Right lobe of liver (tissue), 6 donors: Measurements from ENCODE around the gene KIF2A. TPM values are rescaled to one million over a fixed set of nuclear protein-coding genes. Genes with fewer than 3 reads are reported as not detected.

Experiments
- ATAC-seq, 4 donors: fragments of 200-7000 bp; cut with Tn5 transposase; one replicate each; pipeline ENCODE4 v1.9.1; 2020; ENCODE audit warnings: mild to moderate bottlenecking in 4 of 4, moderate library complexity in 4 of 4
- DNase-seq, 3 donors: peaks; one replicate each; pipeline ENCODE4 v3.0.0-alpha.2; 2020
- H3K27ac ChIP-seq, 3 donors: fragments of 200-600 bp; one replicate each; pipeline ENCODE4 v1.8.0; 2022
- H3K27me3 ChIP-seq, 2 donors: fragments of 200-600 bp; one replicate each; pipeline ENCODE4 v1.8.0; 2022
- H3K36me3 ChIP-seq, 4 donors: fragments of 200-600 bp; sonication (generic) in 1 of 4; one replicate each; pipeline versions ENCODE4 v1.5.1 to v1.8.0; 2017 to 2022; ENCODE audit warnings: control low read depth in 1 of 4
- H3K4me1 ChIP-seq, 4 donors: fragments of 200-600 bp; sonication (generic) in 1 of 4; one replicate each; pipeline versions ENCODE4 v1.5.1 to v1.8.0; 2017 to 2022; ENCODE audit warnings: control low read depth in 1 of 4
- H3K4me3 ChIP-seq, 3 donors: fragments of 200-600 bp; one replicate each; pipeline ENCODE4 v1.8.0; 2022
- H3K9me3 ChIP-seq, 4 donors: fragments of 200-600 bp; sonication (generic) in 1 of 4; one replicate each; pipeline versions ENCODE4 v1.5.1 to v1.8.0; 2017 to 2022; ENCODE audit warnings: control low read depth in 1 of 4
- POLR2A ChIP-seq: fragments of 450-650 bp; IDR thresholded peaks from one replicate; pipeline ENCODE4 v1.6.1; 2017; ENCODE audit warnings: antibody characterized with exemption, mild to moderate bottlenecking
- WGBS: methylation state at CpG from one replicate; pipeline ENCODE4 v1.1.6; 2018; ENCODE audit warnings: low coverage, low lambda C conversion rate; ENCODE audit not compliant: insufficient coverage; ENCODE audit errors: missing lambda C conversion rate; 5-methylcytosine and 5-hydroxymethylcytosine counted together
- intact Hi-C, 2 donors: fragments of 100-400 bp; cut with DNase I; formaldehyde crosslinking; loops; one replicate each; pipeline versions ENCODE4 v1.11.2 to v1.14.1; 2022
- total RNA-seq, 6 experiments: library from RNA; depleted of rRNA in 2 of 6; stranded (reverse); fragments of >200 nt in 2 of 6; fragmentation: NEBNext Ultra II Directional in 3 of 6; extraction: Animal tissue kit (Norgen Biotek cat#: 25700) in 3 of 6; gene quantifications; one replicate each; pipeline versions ENCODE4 v1.1.0 to v1.2.4, GENCODE V29; 2016 to 2023
- TF ChIP-seq, protein P1 (sequence below), 4 donors: fragments of 200-600 bp in 3 of 4; fragments of 450-650 bp in 1 of 4; IDR thresholded peaks; one replicate each; pipeline versions ENCODE4 v1.5.1 to v1.8.0; 2016 to 2022; ENCODE audit warnings: antibody characterized with exemption in 4 of 4, mild to moderate bottlenecking in 2 of 4
- donor health status: DM: no; HTN: yes; CAD: no.
- donor health status: DM: no; HTN: no; CAD: no.
- donor health status: DM: no; HTN: no; CAD: no.
- donor health status: DM: no; HTN: yes; CAD: no.
- donor health status: DM: no; HTN: yes; CAD: no.

Gene KIF2A
- total RNA-seq, 6 experiments from 2014 or later: 4.9 to 10.2 (median 6.7) TPM

- TF ChIP-seq, protein P1, sequence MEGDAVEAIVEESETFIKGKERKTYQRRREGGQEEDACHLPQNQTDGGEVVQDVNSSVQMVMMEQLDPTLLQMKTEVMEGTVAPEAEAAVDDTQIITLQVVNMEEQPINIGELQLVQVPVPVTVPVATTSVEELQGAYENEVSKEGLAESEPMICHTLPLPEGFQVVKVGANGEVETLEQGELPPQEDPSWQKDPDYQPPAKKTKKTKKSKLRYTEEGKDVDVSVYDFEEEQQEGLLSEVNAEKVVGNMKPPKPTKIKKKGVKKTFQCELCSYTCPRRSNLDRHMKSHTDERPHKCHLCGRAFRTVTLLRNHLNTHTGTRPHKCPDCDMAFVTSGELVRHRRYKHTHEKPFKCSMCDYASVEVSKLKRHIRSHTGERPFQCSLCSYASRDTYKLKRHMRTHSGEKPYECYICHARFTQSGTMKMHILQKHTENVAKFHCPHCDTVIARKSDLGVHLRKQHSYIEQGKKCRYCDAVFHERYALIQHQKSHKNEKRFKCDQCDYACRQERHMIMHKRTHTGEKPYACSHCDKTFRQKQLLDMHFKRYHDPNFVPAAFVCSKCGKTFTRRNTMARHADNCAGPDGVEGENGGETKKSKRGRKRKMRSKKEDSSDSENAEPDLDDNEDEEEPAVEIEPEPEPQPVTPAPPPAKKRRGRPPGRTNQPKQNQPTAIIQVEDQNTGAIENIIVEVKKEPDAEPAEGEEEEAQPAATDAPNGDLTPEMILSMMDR (IDR thresholded peaks at IDR 0.05): no peak
- TF ChIP-seq POLR2A: no peak
- Histone ChIP-seq H3K4me3 (no peak overlapping the region), H3K36me3 (peaks cover 0 to 25% (median 4%) of the 10 kb centered on the region in 4 donors), H3K27ac (no peak overlapping the region), H3K9me3 (no peaks in the 10 kb centered on the region), H3K4me1 (no peaks in the 10 kb centered on the region), H3K27me3 (no peaks in the 10 kb centered on the region)
- intact Hi-C loops: no loop called here
- DNase-seq (no peak), ATAC-seq (no peak)
Observed at GRCh38 chr5:62375627-62376026, 69.6 kb downstream of the KIF2A start.

GRCh38 chr5:62376064-62376463, 70.1 kb downstream of the KIF2A start:
- DNase-seq (no peak), ATAC-seq (no peak)
- no peaks in the 10 kb centered on the region for H3K9me3 ChIP-seq
- no peak for TF ChIP-seq POLR2A
- TF ChIP-seq, protein P1 (IDR thresholded peaks at IDR 0.05): no peak
- intact Hi-C loops: no loop called here
- H3K27ac ChIP-seq: no peak overlapping the region
- WGBS: 86% methylated on average over 3 of the region's 3 CpGs
- H3K4me1 ChIP-seq: no peaks in the 10 kb centered on the region
- no peaks in the 10 kb centered on the region for H3K27me3 ChIP-seq
- peaks cover 0 to 25% (median 4%) of the 10 kb centered on the region in 4 donors for H3K36me3 ChIP-seq
- H3K4me3 ChIP-seq: no peak overlapping the region

DNA sequence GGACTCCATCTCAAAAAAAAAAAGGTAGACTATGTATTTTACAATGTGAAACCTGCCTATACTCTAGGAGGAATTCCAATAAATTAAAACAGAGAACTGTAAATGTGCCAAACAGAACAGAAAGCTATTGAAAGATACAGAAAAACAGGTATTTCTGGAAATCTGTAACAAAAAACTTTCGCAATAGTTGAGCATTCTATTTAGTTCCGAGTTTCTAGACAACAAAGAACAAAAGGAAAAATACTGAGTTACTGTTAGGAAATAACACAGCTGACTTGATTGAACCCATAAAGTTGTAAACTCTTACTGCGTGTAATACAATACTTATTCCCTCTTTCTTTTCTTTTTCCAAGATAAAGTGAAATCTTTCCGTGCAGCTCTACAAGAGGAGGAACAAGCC, 79.1 kb downstream of the KIF2A start:
- ATAC-seq: no peak
- no peak for TF ChIP-seq POLR2A
- TF ChIP-seq, protein P1 (IDR thresholded peaks at IDR 0.05): no peak

DNA sequence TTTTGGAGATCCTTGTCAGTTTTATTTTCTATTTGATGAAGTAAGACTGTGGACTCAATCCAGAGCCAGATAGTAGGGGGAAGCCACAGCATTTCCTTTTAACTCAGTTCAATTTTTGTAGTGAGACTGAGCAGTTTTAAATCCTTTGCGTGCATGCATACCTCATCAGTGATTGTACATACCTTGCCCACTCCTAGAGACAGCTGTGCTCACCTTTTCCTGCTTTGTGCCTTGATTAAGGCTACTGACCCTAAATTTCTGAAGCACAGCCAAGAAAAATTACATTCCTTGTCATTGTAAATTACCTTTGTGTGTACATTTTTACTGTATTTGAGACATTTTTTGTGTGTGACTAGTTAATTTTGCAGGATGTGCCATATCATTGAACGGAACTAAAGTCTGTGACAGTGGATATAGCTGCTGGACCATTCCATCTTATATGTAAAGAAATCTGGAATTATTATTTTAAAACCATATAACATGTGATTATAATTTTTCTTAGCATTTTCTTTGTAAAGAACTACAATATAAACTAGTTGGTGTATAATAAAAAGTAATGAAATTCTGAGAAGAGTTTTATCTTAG, 79.9 kb downstream of the KIF2A start:
- ATAC-seq (no peak), DNase-seq (no peak)
- H3K27ac ChIP-seq: no peak overlapping the region
- H3K27me3 ChIP-seq: no peaks in the 10 kb centered on the region
- H3K36me3 ChIP-seq: peaks cover 0 to 36% (median 14%) of the 10 kb centered on the region in 4 donors
- H3K4me1 ChIP-seq: no peaks in the 10 kb centered on the region
- H3K9me3 ChIP-seq: no peaks in the 10 kb centered on the region
- TF ChIP-seq, protein P1 (IDR thresholded peaks at IDR 0.05): no peak
- no peak for TF ChIP-seq POLR2A
- intact Hi-C loops: no loop called here
- H3K4me3 ChIP-seq: no peak overlapping the region
- 100% methylated on average over 2 of the region's 2 CpGs for WGBS

More for the DNA sequence above, 79.1 kb downstream of the KIF2A start:
- Histone ChIP-seq H3K4me3 (no peak overlapping the region), H3K27ac (no peak overlapping the region), H3K4me1 (no peaks in the 10 kb centered on the region), H3K9me3 (no peaks in the 10 kb centered on the region), H3K27me3 (no peaks in the 10 kb centered on the region), H3K36me3 (peaks cover 0 to 32% (median 11%) of the 10 kb centered on the region in 4 donors)
- DNase-seq: no peak
- intact Hi-C loops: no loop called here
- 66% methylated on average over 2 of the region's 4 CpGs for WGBS

GRCh38 chr5:62386824-62387223, 80.8 kb downstream of the KIF2A start:
- no peaks in the 10 kb centered on the region for H3K9me3 ChIP-seq
- TF ChIP-seq, protein P1 (IDR thresholded peaks at IDR 0.05): no peak
- TF ChIP-seq POLR2A: no peak
- no peak overlapping the region for H3K4me3 ChIP-seq
- DNase-seq: no peak
- no peaks in the 10 kb centered on the region for H3K4me1 ChIP-seq
- intact Hi-C loops: no loop called here
- no peak overlapping the region for H3K27ac ChIP-seq
- H3K27me3 ChIP-seq: no peaks in the 10 kb centered on the region
- ATAC-seq: no peak
- H3K36me3 ChIP-seq: peaks cover 0 to 44% (median 15%) of the 10 kb centered on the region in 4 donors
